SK-N-SH (cell line): ENCODE results near the gene CACNA1G. TPM values are rescaled to one million over a fixed set of nuclear protein-coding genes. Genes with fewer than 3 reads are reported as not detected.
A peak's percentile ranks its signal among the peaks of the same experiment; 100 is the strongest.

Experiments
- CTCF ChIA-PET: fragments of 300-600, 350-600 bp; formaldehyde crosslinking; extraction: SDS; loops from one replicate; lab custom pipeline; 2021; lab: Yijun Ruan, JAX
- POLR2A ChIA-PET: fragments of 350-600 bp; sonication (Branson Sonifier 250); formaldehyde crosslinking; extraction: SDS; loops from one replicate; lab custom pipeline; 2020; ENCODE audit warnings: antibody characterized with exemption, inconsistent platforms; lab: Yijun Ruan, JAX
- DNase-seq: peaks from one replicate; pipeline ENCODE4 v3.0.0; 2012
- H2AFZ ChIP-seq: fragments of 200-600 bp; sonication (generic); 2 replicates; pipeline ENCODE4 v1.8.1; 2016; ENCODE audit warnings: antibody characterized with exemption, mild to moderate bottlenecking, low read depth
- H3F3A ChIP-seq: fragments of 200-600 bp; sonication (generic); replicated peaks from 2 replicates; pipeline ENCODE3; 2016; ENCODE audit warnings: antibody characterized with exemption, mild to moderate bottlenecking; ENCODE audit not compliant: insufficient read depth
- H3K27ac ChIP-seq, 2 experiments: fragments of 200-500 bp in 1 of 2; fragments of 200-600 bp in 1 of 2; sonication (Bioruptor generic) in 1 of 2; sonication (generic), shearing (Covaris generic) in 1 of 2; 2 replicates each; pipeline versions ENCODE4 v1.5.1 to v1.6.1; 2014 to 2016; ENCODE audit warnings: low read depth in 2 of 2, inconsistent platforms in 1 of 2, low read length in 1 of 2, mild to moderate bottlenecking in 1 of 2, mixed read lengths in 1 of 2
- H3K27me3 ChIP-seq: fragments of 200-600 bp; sonication (generic), shearing (Covaris generic); 2 replicates; pipeline ENCODE4 v1.6.1; 2016; ENCODE audit warnings: mixed run types; ENCODE audit not compliant: insufficient read depth
- H3K36me3 ChIP-seq, 2 experiments: fragments of 200-500 bp in 1 of 2; fragments of 200-600 bp in 1 of 2; sonication (Bioruptor generic) in 1 of 2; sonication (generic) in 1 of 2; replicated peaks in 1 of 2; 2 replicates each; pipeline versions ENCODE3 to v1.5.1; 2014 to 2016; ENCODE audit warnings: low read length in 1 of 2, mild to moderate bottlenecking in 1 of 2; ENCODE audit not compliant: insufficient read depth in 2 of 2, control insufficient read depth in 1 of 2
- H3K4me1 ChIP-seq, 2 experiments: fragments of 200-500 bp in 1 of 2; fragments of 200-600 bp in 1 of 2; sonication (Bioruptor generic) in 1 of 2; sonication (generic), shearing (Covaris generic) in 1 of 2; 2 replicates each; pipeline versions ENCODE4 v1.5.1 to v1.6.1; 2014 to 2016; ENCODE audit warnings: low read depth in 1 of 2, low read length in 1 of 2, mixed run types in 1 of 2; ENCODE audit not compliant: insufficient read depth in 2 of 2, control insufficient read depth in 1 of 2
- H3K4me2 ChIP-seq: fragments of 200-600 bp; sonication (generic), shearing (Covaris generic); 2 replicates; pipeline ENCODE4 v1.6.1; 2017; ENCODE audit warnings: mixed run types
- H3K4me3 ChIP-seq, 2 experiments: fragments of 200-500 bp in 1 of 2; fragments of 200-600 bp in 1 of 2; sonication (Bioruptor generic) in 1 of 2; sonication (generic), shearing (Covaris generic) in 1 of 2; 2 replicates each; pipeline versions ENCODE4 v1.5.1 to v1.8.1; 2014 to 2016; ENCODE audit warnings: low read depth in 2 of 2, inconsistent platforms in 1 of 2, low read length in 1 of 2, mild to moderate bottlenecking in 1 of 2, mixed read lengths in 1 of 2, moderate library complexity in 1 of 2
- H3K79me2 ChIP-seq: fragments of 200-600 bp; sonication (generic); 2 replicates; pipeline ENCODE4 v1.8.1; 2017; ENCODE audit warnings: mild to moderate bottlenecking; ENCODE audit not compliant: insufficient read depth
- H3K9ac ChIP-seq: fragments of 200-600 bp; sonication (generic); 2 replicates; pipeline ENCODE4 v1.6.1; 2017; ENCODE audit warnings: mixed run types
- H3K9me2 ChIP-seq: fragments of 200-600 bp; sonication (generic); 2 replicates; pipeline ENCODE4 v1.6.1; 2017; ENCODE audit warnings: mixed run types
- H3K9me3 ChIP-seq: fragments of 200-600 bp; sonication (generic); 2 replicates; pipeline ENCODE4 v1.6.1; 2017; ENCODE audit warnings: mixed run types, mild to moderate bottlenecking, moderate library complexity
- H4K20me1 ChIP-seq: fragments of 200-600 bp; sonication (generic); 2 replicates; pipeline ENCODE4 v1.6.1; 2017; ENCODE audit warnings: mild to moderate bottlenecking, mixed run types; ENCODE audit not compliant: insufficient read depth
- FOXJ3 ChIP-seq: sonication (generic); formaldehyde crosslinking; IDR thresholded peaks from 2 replicates; pipeline ENCODE4 v1.5.1; 2020; ENCODE audit warnings: mild to moderate bottlenecking, missing genetic modification reagents
- JUND ChIP-seq: IDR thresholded peaks from 2 replicates; pipeline ENCODE4 v1.4.0; 2012
- POLR2AphosphoS5 ChIP-seq: IDR thresholded peaks from 2 replicates; pipeline ENCODE4 v1.6.1; 2012; ENCODE audit warnings: low read depth, low read length
- RCOR1 ChIP-seq: fragments of 150-350 bp; IDR thresholded peaks from 2 replicates; pipeline ENCODE4 v1.6.1; 2017; ENCODE audit warnings: antibody characterized with exemption, low read length
- SMC3 ChIP-seq: IDR thresholded peaks from 2 replicates; pipeline ENCODE4 v1.6.1; 2012; ENCODE audit warnings: low read depth, low read length, improper control_type of control experiment
- YY1 ChIP-seq: IDR thresholded peaks from 2 replicates; pipeline ENCODE4 v1.4.0; 2012; ENCODE audit warnings: low read depth, mild to moderate bottlenecking
- WGBS: methylation state at CpG from one replicate; pipeline ENCODE4 v1.1.6; 2017; ENCODE audit warnings: low lambda C conversion rate; 5-methylcytosine and 5-hydroxymethylcytosine counted together
- polyA plus RNA-seq, 3 experiments: library from polyadenylated mRNA; depleted of rRNA; stranded (reverse); fragments of >200 nt; gene quantifications; 2 replicates each; pipeline ENCODE4 v1.2.3, GENCODE V29; 2012
- TF ChIP-seq, protein P1 (sequence below): fragments of 150-350 bp; IDR thresholded peaks from 2 replicates; pipeline ENCODE4 v1.6.1; 2017; ENCODE audit warnings: antibody characterized with exemption, low read length, low read depth, borderline replicate concordance
- TF ChIP-seq, protein P2 (sequence below): fragments of 150-350 bp; IDR thresholded peaks from 2 replicates; pipeline ENCODE4 v1.6.1; 2016; ENCODE audit warnings: mild to moderate bottlenecking, low read depth, low read length
- TF ChIP-seq, protein P3 (sequence below): IDR thresholded peaks from 2 replicates; pipeline ENCODE4 v1.4.0; 2012; ENCODE audit warnings: low read depth, borderline replicate concordance
- TF ChIP-seq, protein P4 (sequence below): IDR thresholded peaks from 2 replicates; pipeline ENCODE4 v1.4.0; 2012; ENCODE audit warnings: low read depth
- TF ChIP-seq, protein P5 (sequence below): IDR thresholded peaks from 2 replicates; pipeline ENCODE4 v1.6.1; 2012; ENCODE audit warnings: mild to moderate bottlenecking, low read depth, low read length, moderate library complexity

CACNA1G gene
- polyA plus RNA-seq, 1 of the 3 experiments (the other 2 are of a cell fraction): 0.21 TPM

DNA sequence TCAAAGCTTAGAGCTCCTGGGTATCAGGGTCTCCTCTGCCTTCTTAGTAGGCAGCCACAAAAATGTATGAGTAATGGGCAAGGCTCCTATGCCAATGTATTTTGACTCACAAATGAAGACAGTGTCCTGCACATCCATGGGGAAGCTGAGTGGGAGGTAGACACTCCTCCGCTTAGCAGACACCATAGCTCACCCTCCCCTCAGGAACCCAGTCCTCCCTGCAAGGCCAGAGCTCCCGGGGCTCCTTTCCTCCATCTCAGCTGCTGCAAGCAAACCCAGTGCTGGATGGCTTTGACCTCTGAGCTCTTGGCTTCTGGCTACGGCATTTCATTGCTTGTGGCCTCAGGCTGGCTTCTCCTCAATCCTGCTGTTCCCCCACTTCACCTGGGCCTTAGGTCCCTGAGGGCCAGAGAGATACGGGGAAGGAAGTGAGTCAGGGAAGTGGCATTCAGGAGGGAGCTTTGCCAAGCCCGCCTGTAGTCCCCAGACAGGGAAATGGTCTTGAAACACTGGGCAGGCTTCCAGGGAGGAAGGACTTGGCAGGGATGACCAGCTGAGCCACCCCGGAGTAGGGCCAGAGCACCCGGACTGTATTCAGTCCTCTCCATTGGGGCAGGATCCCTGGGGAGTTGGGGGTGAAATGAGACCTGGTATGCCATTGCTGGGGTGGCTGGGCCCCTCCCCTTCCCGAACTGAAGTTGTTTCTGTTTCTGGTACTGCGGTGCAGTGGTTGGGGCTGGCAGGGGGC is 78.6 kb downstream of the CACNA1G start (continued):
- TF ChIP-seq, protein P1, sequence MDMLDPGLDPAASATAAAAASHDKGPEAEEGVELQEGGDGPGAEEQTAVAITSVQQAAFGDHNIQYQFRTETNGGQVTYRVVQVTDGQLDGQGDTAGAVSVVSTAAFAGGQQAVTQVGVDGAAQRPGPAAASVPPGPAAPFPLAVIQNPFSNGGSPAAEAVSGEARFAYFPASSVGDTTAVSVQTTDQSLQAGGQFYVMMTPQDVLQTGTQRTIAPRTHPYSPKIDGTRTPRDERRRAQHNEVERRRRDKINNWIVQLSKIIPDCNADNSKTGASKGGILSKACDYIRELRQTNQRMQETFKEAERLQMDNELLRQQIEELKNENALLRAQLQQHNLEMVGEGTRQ: no peak
- TF ChIP-seq RCOR1 (peak; percentile 67; the same call in 1 of the 2 replicates), FOXJ3 (CRISPR knock-in tag) (no peak), POLR2AphosphoS5 (peak; percentile 75), JUND (peak; percentile 98)
- TF ChIP-seq, protein P2, sequence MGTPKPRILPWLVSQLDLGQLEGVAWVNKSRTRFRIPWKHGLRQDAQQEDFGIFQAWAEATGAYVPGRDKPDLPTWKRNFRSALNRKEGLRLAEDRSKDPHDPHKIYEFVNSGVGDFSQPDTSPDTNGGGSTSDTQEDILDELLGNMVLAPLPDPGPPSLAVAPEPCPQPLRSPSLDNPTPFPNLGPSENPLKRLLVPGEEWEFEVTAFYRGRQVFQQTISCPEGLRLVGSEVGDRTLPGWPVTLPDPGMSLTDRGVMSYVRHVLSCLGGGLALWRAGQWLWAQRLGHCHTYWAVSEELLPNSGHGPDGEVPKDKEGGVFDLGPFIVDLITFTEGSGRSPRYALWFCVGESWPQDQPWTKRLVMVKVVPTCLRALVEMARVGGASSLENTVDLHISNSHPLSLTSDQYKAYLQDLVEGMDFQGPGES: no peak
- TF ChIP-seq, protein P3, sequence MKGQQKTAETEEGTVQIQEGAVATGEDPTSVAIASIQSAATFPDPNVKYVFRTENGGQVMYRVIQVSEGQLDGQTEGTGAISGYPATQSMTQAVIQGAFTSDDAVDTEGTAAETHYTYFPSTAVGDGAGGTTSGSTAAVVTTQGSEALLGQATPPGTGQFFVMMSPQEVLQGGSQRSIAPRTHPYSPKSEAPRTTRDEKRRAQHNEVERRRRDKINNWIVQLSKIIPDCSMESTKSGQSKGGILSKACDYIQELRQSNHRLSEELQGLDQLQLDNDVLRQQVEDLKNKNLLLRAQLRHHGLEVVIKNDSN: no peak
- TF ChIP-seq, protein P4, sequence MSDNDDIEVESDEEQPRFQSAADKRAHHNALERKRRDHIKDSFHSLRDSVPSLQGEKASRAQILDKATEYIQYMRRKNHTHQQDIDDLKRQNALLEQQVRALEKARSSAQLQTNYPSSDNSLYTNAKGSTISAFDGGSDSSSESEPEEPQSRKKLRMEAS: peak; percentile 16; the same call in 1 of the 2 replicates

DNA sequence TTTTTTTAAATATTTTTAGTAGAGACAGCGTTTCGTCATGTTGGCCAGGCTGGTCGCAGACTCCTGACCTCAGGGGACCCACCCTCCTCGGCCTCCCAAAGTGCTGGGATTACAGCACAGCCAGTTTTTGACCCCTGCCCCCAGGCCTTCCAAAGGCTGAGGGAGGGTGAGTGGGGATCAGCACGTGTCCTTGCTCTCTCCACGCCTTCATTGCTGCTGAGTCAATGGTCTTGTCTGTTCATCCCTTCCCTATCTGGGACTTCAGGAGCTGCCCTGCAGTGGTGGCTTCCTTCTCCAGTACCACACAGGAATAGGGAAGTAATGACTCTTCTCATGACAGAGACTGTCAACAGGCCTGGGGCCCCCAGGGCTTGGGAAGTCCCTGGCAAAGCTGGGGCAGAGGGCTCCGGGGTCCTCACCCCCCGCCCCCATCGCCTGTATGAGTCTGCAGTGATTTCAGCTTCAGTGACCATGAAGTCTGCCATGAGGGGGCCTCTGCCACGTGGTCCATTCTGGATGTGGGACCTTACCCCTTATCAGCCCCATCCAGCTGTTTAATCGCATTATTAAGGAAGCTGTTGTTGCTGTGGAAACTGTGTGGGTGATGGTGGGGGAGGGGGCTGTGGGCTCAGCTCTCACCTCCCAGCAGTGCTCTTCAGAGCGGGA is 80.3 kb downstream of the CACNA1G start:
- CTCF ChIA-PET: interaction anchor here (0.6 to 21.7 kb wide), 12 partner anchors 10 to 163 kb away, joined by 3 to 799 read pairs (median 5); partner anchors contain the start of genes RSAD1 and SPATA20
- Histone ChIP-seq H3K79me2 (peaks cover 83% of the 10 kb centered on the region), H3K4me1 (peaks cover 33 to 59% of the 10 kb centered on the region in 2 experiments; a peak in 3 of 4 replicates), H3K27ac (peak overlapping the region; percentile 66 to 97; a peak in 3 of 4 replicates), H2AFZ (no peak overlapping the region), H3F3A (peaks cover 38% of the 10 kb centered on the region), H3K4me2 (peak overlapping the region; percentile 94; the same call in 1 of the 2 replicates), H3K9me3 (no peaks in the 10 kb centered on the region), H3K9ac (0 out of 2 replicates have a peak overlapping the region, but pooled peaks have one; percentile 10), H3K27me3 (no peaks in the 10 kb centered on the region), H3K9me2 (no peaks in the 10 kb centered on the region), H4K20me1 (no peaks in the 10 kb centered on the region; the same call in 1 of the 2 replicates), H3K36me3 (peaks cover 0 to 8% of the 10 kb centered on the region in 2 experiments), H3K4me3 (no peak overlapping the region)
- DNase-seq: no peak
- WGBS: 60% methylated on average over 9 of the region's 12 CpGs
- POLR2A ChIA-PET: no interaction called here
- TF ChIP-seq, protein P3: peak; percentile 44; the same call in 1 of the 2 replicates
- TF ChIP-seq, protein P4: peak; percentile 67
- TF ChIP-seq, protein P5, sequence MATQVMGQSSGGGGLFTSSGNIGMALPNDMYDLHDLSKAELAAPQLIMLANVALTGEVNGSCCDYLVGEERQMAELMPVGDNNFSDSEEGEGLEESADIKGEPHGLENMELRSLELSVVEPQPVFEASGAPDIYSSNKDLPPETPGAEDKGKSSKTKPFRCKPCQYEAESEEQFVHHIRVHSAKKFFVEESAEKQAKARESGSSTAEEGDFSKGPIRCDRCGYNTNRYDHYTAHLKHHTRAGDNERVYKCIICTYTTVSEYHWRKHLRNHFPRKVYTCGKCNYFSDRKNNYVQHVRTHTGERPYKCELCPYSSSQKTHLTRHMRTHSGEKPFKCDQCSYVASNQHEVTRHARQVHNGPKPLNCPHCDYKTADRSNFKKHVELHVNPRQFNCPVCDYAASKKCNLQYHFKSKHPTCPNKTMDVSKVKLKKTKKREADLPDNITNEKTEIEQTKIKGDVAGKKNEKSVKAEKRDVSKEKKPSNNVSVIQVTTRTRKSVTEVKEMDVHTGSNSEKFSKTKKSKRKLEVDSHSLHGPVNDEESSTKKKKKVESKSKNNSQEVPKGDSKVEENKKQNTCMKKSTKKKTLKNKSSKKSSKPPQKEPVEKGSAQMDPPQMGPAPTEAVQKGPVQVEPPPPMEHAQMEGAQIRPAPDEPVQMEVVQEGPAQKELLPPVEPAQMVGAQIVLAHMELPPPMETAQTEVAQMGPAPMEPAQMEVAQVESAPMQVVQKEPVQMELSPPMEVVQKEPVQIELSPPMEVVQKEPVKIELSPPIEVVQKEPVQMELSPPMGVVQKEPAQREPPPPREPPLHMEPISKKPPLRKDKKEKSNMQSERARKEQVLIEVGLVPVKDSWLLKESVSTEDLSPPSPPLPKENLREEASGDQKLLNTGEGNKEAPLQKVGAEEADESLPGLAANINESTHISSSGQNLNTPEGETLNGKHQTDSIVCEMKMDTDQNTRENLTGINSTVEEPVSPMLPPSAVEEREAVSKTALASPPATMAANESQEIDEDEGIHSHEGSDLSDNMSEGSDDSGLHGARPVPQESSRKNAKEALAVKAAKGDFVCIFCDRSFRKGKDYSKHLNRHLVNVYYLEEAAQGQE: no peak
- TF ChIP-seq YY1 (no peak), JUND (no peak), POLR2AphosphoS5 (no peak), SMC3 (no peak)
